ENCODE results near the gene LIN7C.

LIN7C gene

DNA sequence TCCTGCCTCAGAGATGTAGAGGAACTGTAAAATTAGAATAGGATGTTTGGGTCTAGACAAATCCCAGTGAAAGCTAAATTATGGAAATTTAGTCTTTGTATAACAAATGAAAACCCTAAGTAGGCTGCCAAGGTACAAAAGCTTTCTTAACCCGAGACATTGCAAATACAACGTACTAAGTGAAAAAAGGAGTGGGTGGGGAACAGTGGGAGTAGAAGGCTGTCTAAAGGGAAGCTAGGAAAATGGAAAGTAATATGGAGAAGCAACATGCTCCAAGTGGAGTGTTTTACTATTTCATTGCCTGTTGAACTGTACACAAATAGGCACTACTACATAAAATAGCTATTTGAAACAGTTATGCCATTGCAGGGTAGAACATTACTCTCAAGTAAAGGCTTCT lies 6.8 kb upstream of the LIN7C start:
- in situ Hi-C loops (cut with MboI; ENCODE audit: low pct_unique_long_range_greater_than_20kb, low sequenced_read_pairs), result no loop called here
- no peak for DNase-seq

- in situ Hi-C loops (cut with MboI; ENCODE audit: low pct_unique_long_range_greater_than_20kb, low sequenced_read_pairs), result no loop called here
- no peak for DNase-seq
These were observed 5.7 kb upstream of the LIN7C start for GRCh38 chr11:27512238-27512637.

- DNase-seq, result no peak
- in situ Hi-C loops (cut with MboI; ENCODE audit: low pct_unique_long_range_greater_than_20kb, low sequenced_read_pairs), result no loop called here
These were observed 3.3 kb upstream of the LIN7C start for GRCh38 chr11:27509908-27510307.

GRCh38 chr11:27507557-27508322 lies 1.2 kb upstream of the LIN7C start:
- in situ Hi-C loops (cut with MboI; ENCODE audit: low pct_unique_long_range_greater_than_20kb, low sequenced_read_pairs), result no loop called here
- no peak for DNase-seq

DNA sequence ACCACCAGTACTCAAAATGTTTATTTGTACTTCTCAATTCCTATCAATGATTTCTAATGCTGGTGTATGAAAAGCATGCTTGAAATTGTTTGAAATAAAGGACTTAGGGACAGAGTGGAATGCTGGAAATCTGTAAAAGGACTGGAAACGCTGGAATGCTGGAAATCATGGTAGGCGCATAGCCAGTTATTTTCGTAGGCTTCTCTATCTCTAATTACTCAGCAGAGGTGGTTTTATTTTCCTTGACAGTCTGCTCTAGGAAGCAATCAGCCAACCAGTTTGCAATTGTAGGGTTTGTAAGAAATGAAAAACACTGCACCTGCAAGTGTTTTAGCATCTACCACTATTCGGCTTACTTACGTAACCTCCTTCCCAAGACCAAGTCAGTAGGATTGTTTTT lies 788 bp downstream of the LIN7C start:
- in situ Hi-C loops (cut with MboI; ENCODE audit: low pct_unique_long_range_greater_than_20kb, low sequenced_read_pairs), result no loop called here
- no peak for DNase-seq

DNA sequence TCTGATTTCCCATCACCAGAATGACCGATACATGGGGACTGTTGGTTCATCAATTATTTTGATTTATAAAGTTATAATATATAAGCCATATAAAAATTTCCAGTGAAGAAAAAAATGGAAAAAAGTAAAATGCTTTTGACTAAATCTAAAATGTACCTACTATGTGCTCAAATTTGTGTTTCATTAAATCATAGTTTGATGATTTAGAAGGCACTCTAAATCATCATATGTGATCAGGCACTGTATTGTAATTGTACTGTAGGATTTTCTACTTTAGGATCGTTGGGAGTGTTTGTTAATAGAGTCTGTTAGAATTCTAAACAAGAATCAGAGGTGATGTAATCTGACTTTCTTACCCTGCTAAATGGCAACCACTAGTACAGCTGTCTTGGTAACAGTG lies 2.4 kb downstream of the LIN7C start:
- in situ Hi-C loops (cut with MboI; ENCODE audit: low pct_unique_long_range_greater_than_20kb, low sequenced_read_pairs), result no loop called here
- no peak for DNase-seq

- no peak for DNase-seq
- in situ Hi-C loops (cut with MboI; ENCODE audit: low pct_unique_long_range_greater_than_20kb, low sequenced_read_pairs), result no loop called here
These were observed 5.5 kb downstream of the LIN7C start for GRCh38 chr11:27501100-27501499.

DNA sequence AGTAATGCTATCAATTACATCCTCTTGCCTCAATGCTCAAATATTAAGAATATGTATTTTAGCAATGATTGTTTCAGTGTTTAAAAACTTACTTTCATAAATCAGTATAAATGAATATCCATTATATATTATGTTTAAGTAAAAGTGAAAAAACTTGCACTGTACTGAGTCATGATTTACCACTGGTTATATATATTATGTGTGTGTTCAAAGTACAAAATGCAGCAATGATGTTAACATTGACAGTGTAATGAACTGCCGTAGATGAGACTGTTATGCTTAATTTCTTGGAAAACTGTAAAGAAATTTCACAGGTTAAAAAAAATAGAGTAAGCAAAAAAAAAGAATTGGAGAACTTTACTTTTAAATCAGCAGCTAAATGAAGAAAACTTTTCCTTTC lies 8.7 kb downstream of the LIN7C start:
- DNase-seq, result no peak
- in situ Hi-C loops (cut with MboI; ENCODE audit: low pct_unique_long_range_greater_than_20kb, low sequenced_read_pairs), result loop anchor here (25.0 kb wide), 1 partner anchor 311 kb away; no protein-coding TSS in a partner anchor

- peak; percentile 48 for DNase-seq
- in situ Hi-C loops (cut with MboI; ENCODE audit: low pct_unique_long_range_greater_than_20kb, low sequenced_read_pairs), result loop anchor here (25.0 kb wide), 1 partner anchor 310 kb away; no protein-coding TSS in a partner anchor
These were observed 9.2 kb downstream of the LIN7C start for GRCh38 chr11:27497284-27497866.

DNA sequence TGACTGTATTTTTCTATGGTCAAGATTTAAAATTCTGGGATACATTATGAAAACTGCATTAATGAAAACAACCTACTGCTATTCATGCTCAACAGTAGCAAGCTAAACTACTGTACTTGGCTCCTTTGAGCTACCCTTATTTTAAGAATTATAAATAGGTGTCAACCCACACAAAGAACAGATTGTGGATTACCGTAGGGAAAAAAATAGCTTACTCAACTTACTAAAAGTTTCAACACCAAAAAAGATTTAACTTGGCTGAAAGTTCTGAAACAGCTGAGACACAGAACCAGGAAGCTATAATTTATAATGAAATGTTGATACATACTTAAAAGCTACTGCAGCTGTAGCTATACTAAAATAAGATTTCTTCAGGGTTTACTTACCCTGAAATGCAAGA lies 10.1 kb downstream of the LIN7C start:
- DNase-seq, result no peak
- in situ Hi-C loops (cut with MboI; ENCODE audit: low pct_unique_long_range_greater_than_20kb, low sequenced_read_pairs), result loop anchor here (25.0 kb wide), 1 partner anchor 309 kb away; no protein-coding TSS in a partner anchor

DNA sequence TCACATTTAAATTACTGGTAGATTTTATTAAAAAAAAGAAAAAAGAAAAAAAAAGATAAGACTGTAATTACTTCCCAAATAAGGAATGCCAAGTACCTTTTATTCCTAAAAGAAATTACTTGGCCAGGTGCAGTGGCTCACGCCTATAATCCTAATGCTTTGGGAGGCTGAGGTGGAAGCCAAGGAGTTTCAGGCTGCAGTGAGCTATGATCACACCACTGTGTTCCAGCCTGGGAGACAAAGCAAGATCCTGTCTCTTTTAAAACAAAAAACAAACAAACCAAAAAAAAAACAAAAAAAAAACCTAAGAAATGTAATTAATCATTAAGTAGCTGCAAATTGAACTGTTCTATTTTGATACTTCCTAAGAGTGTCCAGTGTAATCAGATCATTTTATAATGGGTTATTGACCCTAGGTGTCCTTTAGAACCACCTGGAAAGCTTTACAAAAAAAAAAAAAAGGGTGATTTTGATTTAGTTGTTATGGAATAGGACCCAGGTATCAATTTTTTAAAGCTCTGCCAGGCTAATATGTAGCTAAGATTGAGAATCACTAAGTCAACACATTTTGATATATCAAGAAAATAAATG lies 10.8 kb downstream of the LIN7C start:
- DNase-seq, result no peak
- in situ Hi-C loops (cut with MboI; ENCODE audit: low pct_unique_long_range_greater_than_20kb, low sequenced_read_pairs), result loop anchor here (25.0 kb wide), 1 partner anchor 309 kb away; no protein-coding TSS in a partner anchor

DNA sequence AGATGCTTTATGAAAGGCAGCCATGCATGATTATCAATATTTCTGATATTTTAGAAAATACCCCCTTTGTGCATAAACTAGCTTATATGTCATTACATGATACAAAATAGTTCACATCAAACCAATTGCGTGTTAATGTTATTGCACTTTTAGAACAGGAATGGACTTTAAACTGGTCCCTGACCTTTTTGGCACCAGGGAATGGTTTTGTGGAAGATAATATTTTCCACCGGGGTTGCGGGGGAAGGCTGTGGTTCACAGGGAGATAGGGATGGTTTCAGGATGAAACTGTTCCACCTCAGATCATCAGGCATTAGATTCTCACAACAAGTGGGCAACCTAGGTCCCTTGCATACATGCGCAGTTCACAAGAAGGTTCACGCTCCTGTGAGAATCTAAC lies 17.5 kb downstream of the LIN7C start:
- no peak for DNase-seq
- in situ Hi-C loops (cut with MboI; ENCODE audit: low pct_unique_long_range_greater_than_20kb, low sequenced_read_pairs), result loop anchor here (25.0 kb wide), 1 partner anchor 302 kb away; no protein-coding TSS in a partner anchor

GRCh38 chr11:27487706-27488105 lies 18.9 kb downstream of the LIN7C start:
- in situ Hi-C loops (cut with MboI; ENCODE audit: low pct_unique_long_range_greater_than_20kb, low sequenced_read_pairs), result loop anchor here (25.0 kb wide), 1 partner anchor 300 kb away; no protein-coding TSS in a partner anchor
- DNase-seq, result no peak

GRCh38 chr11:27485930-27486773 lies 20.4 kb downstream of the LIN7C start:
- in situ Hi-C loops (cut with MboI; ENCODE audit: low pct_unique_long_range_greater_than_20kb, low sequenced_read_pairs), result loop anchor here (25.0 kb wide), 1 partner anchor 299 kb away; no protein-coding TSS in a partner anchor
- DNase-seq, result peak; percentile 70

GRCh38 chr11:27482793-27483192 lies 23.8 kb downstream of the LIN7C start:
- no peak for DNase-seq
- in situ Hi-C loops (cut with MboI; ENCODE audit: low pct_unique_long_range_greater_than_20kb, low sequenced_read_pairs), result loop anchor here (25.0 kb wide), 1 partner anchor 295 kb away; no protein-coding TSS in a partner anchor

DNA sequence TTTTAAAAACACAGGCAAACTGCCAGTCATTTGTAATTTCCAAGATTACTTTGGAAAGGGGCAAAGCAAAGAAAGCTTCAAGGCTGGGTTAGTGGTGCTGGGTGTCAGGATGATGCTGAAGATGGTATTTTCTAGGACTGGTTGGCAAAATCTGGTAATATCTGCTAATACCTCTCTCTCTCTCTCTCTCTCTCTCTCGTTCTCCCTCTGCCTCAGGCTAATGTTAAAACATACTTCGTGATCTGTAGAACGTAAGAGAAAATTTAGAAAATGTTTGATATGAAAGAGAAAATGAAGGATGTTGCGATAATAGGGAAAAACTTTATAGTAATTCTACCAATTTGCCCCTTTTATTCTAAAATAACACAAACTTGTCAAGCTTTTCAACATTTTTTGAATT lies 24.6 kb downstream of the LIN7C start:
- in situ Hi-C loops (cut with MboI; ENCODE audit: low pct_unique_long_range_greater_than_20kb, low sequenced_read_pairs), result loop anchor here (25.0 kb wide), 1 partner anchor 295 kb away; no protein-coding TSS in a partner anchor

GRCh38 chr11:27477831-27478230 lies 28.7 kb downstream of the LIN7C start:
- in situ Hi-C loops (cut with MboI; ENCODE audit: low pct_unique_long_range_greater_than_20kb, low sequenced_read_pairs), result loop anchor here (25.0 kb wide), 1 partner anchor 291 kb away; no protein-coding TSS in a partner anchor
- DNase-seq, result no peak

More for the DNA sequence above, 24.6 kb downstream of the LIN7C start:
- DNase-seq, result no peak

DNA sequence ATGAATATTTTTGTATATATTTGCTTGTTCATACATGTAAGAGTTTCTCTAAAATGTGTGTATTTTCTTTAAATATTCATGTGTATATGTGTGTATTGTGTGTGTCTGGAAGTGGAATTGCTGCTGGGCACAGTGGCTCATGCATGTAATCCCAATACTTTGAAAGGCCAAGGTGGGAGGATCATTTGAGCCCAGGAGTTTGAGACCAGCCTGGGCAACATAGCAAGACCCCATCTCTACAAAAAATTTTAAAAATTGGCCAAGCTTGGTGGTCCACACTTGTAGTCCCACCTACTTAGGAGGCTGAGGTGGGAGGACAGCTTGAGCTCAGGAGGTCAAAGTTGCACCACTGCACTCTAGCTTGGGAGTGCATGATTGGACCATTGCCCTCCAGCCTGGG lies 29.3 kb downstream of the LIN7C start:
- in situ Hi-C loops (cut with MboI; ENCODE audit: low pct_unique_long_range_greater_than_20kb, low sequenced_read_pairs), result loop anchor here (25.0 kb wide), 1 partner anchor 290 kb away; no protein-coding TSS in a partner anchor
- no peak for DNase-seq

DNA sequence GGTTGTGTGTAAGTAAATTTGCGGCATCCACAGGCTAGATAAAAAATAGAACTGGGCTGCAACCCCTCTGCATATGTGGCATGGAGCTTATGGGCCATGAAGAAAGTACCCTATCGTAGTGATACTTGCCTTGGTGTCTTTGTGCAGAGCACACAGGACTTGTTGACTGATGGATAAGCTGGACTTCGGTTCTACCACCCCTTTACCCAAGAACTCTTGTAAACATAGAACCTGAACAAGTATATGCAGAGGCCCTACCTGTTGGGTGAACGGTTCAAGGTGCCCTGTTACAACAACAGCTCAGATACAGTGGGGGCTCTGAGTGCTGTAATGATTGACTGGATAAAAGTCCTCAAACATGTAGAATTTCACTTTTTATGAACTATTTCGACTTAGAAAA lies 30.9 kb downstream of the LIN7C start:
- in situ Hi-C loops (cut with MboI; ENCODE audit: low pct_unique_long_range_greater_than_20kb, low sequenced_read_pairs), result loop anchor here (25.0 kb wide), 1 partner anchor 288 kb away; no protein-coding TSS in a partner anchor
- DNase-seq, result no peak
